Activated CD8-positive, alpha-beta memory T cell treated with anti-CD3 and anti-CD28 coated beads, Interleukin-2, amount 50 U/mL, for 24 hours (primary cell): Measurements from ENCODE around the gene ITIH3.

ENCODE experiments used
- DNase-seq: peaks from one replicate; pipeline ENCODE4 v3.0.0-alpha.2; 2020; ENCODE audit errors: extremely low read depth

Gene ITIH3

GRCh38 chr3:52844290-52844975 is 49.8 kb downstream of the ITIH3 start:
- no peak for DNase-seq

DNA sequence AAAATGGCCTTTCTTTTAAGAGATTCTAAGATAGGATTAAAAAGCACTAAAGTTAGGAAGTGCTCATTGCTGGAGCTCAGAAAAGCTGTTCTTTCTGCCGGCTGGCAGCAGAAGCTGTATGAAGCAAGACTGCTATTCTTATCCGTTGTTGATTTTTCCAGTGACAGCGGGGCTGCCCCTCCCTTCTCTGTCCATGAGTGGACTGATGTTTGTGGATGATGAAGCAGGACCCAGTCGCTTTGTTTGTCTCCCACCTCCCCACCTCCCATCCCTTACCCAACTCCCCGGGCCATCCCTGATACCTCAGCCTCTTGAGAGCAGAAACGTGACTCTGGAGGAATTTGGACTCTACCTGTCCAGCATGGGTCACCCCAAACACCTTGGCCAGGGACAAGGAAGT is 50.6 kb downstream of the ITIH3 start:
- DNase-seq: no peak

DNA sequence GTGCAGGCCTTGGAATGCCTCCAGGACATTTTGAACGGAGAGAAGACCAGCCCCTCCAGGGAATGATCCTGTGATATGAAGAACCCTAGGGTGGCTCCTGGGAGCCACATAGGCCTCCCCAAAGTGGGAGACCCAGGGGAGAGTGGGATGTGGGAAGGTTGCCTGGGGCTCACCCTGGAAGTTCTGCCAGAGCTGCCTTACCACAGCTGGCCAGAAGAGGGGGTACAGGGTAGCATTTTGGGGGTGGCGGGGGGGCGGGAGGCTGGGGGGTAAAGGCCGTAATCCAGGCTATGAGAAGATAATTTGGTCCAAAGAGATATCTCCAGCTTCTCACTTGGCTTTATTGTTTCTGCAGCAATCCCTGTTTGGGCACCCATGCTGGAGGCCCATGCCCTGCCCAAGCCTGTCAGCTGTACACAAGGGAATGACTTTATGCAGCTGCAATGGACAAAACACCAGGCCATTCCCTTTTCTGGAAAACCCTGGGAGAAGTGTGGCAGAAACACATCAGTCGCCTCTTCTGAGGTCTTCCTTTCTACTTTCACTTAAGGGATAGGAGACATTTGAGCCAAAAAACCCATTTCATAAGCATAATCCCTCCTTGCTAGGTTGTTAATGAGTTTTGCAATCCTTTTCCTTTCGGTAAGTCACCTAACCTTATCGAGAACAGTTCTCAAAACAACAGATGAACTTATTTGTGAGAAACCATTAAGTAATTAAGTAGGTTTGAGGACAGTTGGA is 51.3 kb downstream of the ITIH3 start:
- DNase-seq: no peak

- DNase-seq: no peak
Observed at GRCh38 chr3:52846432-52846965, 51.9 kb downstream of the ITIH3 start.

DNA sequence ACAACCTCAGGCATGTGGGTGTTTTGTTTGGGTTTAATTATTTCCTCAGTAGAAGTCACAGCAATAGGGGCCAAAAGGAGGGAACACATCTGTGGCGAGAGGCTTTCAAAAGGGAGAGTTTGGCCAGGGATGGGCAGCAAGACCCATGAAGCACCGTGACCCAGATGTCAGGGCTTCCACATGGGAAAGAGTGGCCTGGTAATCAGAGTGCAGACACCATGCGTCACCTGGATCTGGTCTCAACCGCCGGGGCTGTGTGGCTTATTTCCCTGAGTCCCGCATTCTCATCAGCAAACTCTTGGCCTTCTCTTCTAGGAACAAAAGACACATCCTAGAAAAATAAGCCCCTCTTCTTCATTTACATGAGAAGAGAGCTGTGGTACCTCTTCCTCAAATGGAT is 52.6 kb downstream of the ITIH3 start:
- no peak for DNase-seq

DNA sequence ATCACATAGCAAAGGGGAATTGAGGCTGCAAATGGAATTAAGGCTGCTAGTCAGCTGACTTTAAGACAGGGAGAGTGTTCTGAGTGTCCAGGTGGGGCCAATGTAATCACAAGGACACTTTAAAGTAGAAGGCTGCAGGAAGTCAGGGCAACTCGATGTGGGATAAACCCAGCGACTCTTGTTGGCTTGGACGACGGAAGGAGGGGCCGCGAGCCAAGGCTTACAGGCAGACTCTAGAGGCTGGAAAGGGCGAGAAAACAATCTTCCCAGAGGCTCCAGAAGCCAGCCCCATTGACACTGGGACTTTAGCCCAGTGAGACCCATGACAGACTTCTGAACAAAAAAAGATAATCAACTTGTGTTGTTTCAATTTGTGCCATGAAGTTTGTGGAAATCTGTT is 53.1 kb downstream of the ITIH3 start:
- DNase-seq: no peak

DNA sequence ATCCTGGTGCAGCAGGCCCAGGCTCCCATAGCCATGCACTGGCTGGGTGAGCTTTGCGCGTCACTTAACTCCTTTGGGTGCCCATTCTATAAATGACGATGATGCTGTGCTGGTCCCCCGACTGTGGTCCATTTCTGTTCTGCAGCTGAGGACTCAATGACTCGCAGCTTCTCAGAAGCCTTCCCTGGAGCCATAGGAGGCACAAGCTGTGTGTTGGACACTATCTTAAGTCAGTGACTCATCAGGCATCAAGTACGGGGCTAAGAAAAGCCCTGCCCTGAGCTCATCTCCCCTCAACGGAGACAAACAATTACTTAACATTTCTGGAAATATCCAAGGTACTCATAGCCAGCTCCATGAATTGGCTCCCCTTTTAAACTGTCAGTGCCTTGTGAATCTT is 54.0 kb downstream of the ITIH3 start:
- DNase-seq: no peak

GRCh38 chr3:52849656-52850055 is 55.1 kb downstream of the ITIH3 start:
- DNase-seq: no peak

- DNase-seq: no peak
Observed at GRCh38 chr3:52851348-52851747, 56.8 kb downstream of the ITIH3 start.

GRCh38 chr3:52852419-52852818 is 57.8 kb downstream of the ITIH3 start:
- no peak for DNase-seq

DNA sequence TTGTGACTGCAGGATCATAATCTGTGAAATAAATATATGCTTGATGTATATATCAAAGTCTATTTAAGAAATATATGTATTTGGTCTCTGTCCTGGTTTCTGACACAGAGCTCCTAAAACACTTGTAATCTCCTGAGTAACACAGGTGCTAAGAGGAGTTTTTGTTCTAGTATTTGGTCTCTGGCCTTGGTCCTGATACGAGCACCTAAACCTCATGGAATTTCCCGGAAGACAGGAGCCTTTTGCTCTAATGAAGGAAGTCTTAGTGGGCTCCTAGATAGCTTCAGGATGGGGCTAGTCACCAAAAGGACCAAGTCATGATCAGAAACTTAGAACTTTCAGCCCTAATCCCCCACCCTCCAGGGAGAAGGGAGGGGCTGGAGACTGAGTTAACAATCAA is 59.4 kb downstream of the ITIH3 start:
- DNase-seq: no peak

GRCh38 chr3:52856666-52857065 is 62.1 kb downstream of the ITIH3 start:
- no peak for DNase-seq

DNA sequence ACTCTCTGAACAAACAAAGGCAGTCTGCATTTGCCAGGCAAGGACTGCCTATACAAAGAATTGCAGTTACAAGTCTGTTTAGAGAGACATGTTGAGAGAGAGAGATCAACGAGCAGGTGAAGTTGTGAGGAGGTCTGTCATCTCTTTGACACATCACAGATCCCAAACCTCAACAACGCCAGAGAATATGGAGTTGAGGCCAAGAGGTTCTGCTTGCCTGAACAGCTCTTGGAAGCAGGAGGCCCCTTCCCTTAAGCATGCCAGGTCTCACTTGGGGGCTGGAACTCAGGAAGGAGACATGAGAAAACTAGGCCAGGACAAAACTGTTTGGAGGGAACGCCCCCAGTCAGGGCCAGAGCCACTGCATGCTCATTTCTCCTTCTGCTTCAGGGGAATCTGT is 62.5 kb downstream of the ITIH3 start:
- DNase-seq: no peak

DNA sequence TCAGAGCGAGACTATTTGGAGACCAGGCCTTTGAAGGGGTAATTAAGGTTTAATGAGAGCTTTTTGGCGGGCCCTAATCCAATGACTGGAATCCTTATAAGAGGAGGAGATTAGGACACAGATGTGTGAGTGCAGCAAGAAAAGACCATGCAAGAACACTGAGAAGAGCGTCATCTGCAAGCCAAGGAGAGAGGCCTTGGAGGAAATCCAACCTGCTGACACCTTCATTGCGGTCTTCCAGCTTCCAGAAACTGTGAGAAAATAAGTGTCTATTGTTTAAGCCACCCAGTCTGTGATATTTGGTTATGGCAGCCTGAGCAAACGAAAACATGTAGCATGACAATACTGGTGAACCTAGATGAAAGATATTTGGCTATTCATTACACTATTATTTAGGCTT is 63.3 kb downstream of the ITIH3 start:
- DNase-seq: no peak
